ENCODE data around the gene LSG1.

The LSG1 gene

DNA sequence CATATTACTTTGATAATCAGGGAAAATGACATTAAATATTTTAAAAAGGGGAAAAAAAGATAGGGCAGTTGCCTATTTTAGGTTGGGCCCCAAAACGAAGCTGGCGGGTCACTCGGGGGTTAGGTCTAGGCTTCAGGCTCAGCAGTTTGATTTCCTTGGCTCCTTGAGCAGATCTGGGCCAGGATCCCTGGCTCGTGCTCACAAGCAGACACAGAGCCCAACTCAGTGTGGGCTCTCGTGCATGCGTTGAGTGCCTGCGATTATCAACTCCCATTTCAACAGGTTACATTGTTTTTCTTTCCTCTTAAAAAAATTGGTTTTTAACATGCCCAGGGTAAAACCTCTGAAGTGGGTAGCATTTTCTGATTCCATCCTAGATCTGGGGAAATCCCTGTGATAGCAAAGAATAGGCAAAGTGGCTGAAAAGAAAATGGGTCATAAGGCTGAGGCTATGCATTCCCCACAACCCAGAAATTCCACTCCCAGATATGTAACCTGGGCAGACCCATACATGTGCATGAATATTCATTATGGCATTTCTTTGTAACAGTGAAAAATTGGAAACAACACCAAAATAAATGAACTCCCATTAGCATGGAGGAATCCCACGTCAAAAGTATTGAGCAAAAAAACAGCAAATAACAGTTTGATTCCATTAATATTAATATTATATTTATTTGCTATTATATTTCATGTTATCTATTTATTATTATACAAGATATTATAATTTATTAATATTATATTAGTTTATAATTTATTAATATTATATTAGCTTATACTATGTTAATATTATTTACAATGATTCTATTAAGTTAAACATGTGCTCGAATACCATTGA is 41.5 kb upstream of the LSG1 start:
- H3K36me3 ChIP-seq (ENCODE audit: insufficient read depth, low read length) = no peaks in the 10 kb centered on the region
- H3K79me2 ChIP-seq (ENCODE audit: insufficient read depth, low read length) = no peaks in the 10 kb centered on the region
- no peak overlapping the region for H2AFZ ChIP-seq (ENCODE audit: low read length)
- TF ChIP-seq EZH2phosphoT487 (IDR thresholded peaks at IDR 0.05; ENCODE audit: borderline replicate concordance) = no peak
- TF ChIP-seq, protein P1, sequence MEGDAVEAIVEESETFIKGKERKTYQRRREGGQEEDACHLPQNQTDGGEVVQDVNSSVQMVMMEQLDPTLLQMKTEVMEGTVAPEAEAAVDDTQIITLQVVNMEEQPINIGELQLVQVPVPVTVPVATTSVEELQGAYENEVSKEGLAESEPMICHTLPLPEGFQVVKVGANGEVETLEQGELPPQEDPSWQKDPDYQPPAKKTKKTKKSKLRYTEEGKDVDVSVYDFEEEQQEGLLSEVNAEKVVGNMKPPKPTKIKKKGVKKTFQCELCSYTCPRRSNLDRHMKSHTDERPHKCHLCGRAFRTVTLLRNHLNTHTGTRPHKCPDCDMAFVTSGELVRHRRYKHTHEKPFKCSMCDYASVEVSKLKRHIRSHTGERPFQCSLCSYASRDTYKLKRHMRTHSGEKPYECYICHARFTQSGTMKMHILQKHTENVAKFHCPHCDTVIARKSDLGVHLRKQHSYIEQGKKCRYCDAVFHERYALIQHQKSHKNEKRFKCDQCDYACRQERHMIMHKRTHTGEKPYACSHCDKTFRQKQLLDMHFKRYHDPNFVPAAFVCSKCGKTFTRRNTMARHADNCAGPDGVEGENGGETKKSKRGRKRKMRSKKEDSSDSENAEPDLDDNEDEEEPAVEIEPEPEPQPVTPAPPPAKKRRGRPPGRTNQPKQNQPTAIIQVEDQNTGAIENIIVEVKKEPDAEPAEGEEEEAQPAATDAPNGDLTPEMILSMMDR (conservative IDR thresholded peaks at IDR 0.05; ENCODE audit: low read length) = no peak
- H3K9me3 ChIP-seq (ENCODE audit: insufficient read depth, low read depth, low read length) = no peaks in the 10 kb centered on the region
- H3K4me2 ChIP-seq (ENCODE audit: low read depth, low read length, poor library complexity, severe bottlenecking) = no peak overlapping the region
- no peaks in the 10 kb centered on the region for H3F3A ChIP-seq (ENCODE audit: low read depth)
- H3K9me2 ChIP-seq (replicated peaks; ENCODE audit: low read depth, low read length) = no peaks in the 10 kb centered on the region
- no peak overlapping the region for H3K9ac ChIP-seq (ENCODE audit: low read depth, low read length, poor library complexity, severe bottlenecking)
- no peak overlapping the region for H3K4me3 ChIP-seq (ENCODE audit: low read length, poor library complexity, severe bottlenecking)
- no peaks in the 10 kb centered on the region for H3K27me3 ChIP-seq (ENCODE audit: insufficient read depth, low read length, poor library complexity, severe bottlenecking)
- no peaks in the 10 kb centered on the region for H4K20me1 ChIP-seq (ENCODE audit: insufficient read depth, low read length, poor library complexity, severe bottlenecking)
- no peaks in the 10 kb centered on the region for H3K4me1 ChIP-seq (ENCODE audit: insufficient read depth, low read length, poor library complexity, severe bottlenecking)

DNA sequence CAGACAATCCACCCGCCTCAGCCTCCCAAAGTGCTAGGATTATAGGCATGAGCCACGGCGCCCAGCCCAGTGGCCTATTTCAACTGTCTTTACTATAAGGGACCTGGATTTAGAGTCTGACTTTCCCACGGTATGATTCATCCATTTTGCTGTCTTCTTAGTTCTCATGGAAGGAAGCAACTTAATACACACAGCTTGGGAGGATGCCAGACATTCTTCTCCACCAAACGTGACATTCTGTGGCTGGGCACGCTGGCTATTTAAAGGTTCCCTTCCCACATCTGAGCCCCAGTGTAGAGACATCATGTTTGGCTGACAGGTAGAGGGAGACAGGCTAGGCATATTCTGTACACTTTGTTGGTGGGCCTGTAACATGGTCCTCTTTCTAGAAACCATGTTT is 39.9 kb upstream of the LSG1 start:
- no peak for TF ChIP-seq EZH2phosphoT487 (IDR thresholded peaks at IDR 0.05; ENCODE audit: borderline replicate concordance)
- TF ChIP-seq, protein P1 (conservative IDR thresholded peaks at IDR 0.05; ENCODE audit: low read length) = no peak
- no peak overlapping the region for H3K4me2 ChIP-seq (ENCODE audit: low read depth, low read length, poor library complexity, severe bottlenecking)

DNA sequence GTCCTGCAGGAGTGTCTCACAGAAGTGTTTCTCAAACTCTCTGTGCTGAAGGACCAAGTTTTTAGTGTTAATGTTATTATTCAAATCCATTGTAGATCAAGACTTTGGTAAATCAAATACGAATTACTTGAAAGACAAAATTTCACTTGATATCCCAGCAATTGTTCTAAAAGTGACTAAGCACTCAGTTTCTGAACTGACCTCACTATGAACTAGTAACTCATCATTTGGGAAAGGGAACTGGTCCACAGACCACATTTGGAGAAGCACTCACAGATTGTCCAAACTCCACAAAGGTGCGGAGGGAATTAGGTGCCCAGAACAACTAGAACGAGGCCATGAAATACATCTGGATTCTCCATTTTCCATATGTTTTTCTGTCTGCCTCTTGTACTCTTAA is 39.3 kb upstream of the LSG1 start:
- no peaks in the 10 kb centered on the region for H3K9me2 ChIP-seq (replicated peaks; ENCODE audit: low read depth, low read length)
- H3K4me3 ChIP-seq (ENCODE audit: low read length, poor library complexity, severe bottlenecking) = no peak overlapping the region
- no peaks in the 10 kb centered on the region for H3K27me3 ChIP-seq (ENCODE audit: insufficient read depth, low read length, poor library complexity, severe bottlenecking)
- H3F3A ChIP-seq (ENCODE audit: low read depth) = no peaks in the 10 kb centered on the region
- H4K20me1 ChIP-seq (ENCODE audit: insufficient read depth, low read length, poor library complexity, severe bottlenecking) = no peaks in the 10 kb centered on the region
- no peak overlapping the region for H3K9ac ChIP-seq (ENCODE audit: low read depth, low read length, poor library complexity, severe bottlenecking)
- H3K4me2 ChIP-seq (ENCODE audit: low read depth, low read length, poor library complexity, severe bottlenecking) = no peak overlapping the region
- H3K36me3 ChIP-seq (ENCODE audit: insufficient read depth, low read length) = no peaks in the 10 kb centered on the region
- no peaks in the 10 kb centered on the region for H3K4me1 ChIP-seq (ENCODE audit: insufficient read depth, low read length, poor library complexity, severe bottlenecking)
- no peaks in the 10 kb centered on the region for H3K79me2 ChIP-seq (ENCODE audit: insufficient read depth, low read length)
- H2AFZ ChIP-seq (ENCODE audit: low read length) = no peak overlapping the region
- TF ChIP-seq, protein P1 (conservative IDR thresholded peaks at IDR 0.05; ENCODE audit: low read length) = no peak
- TF ChIP-seq EZH2phosphoT487 (IDR thresholded peaks at IDR 0.05; ENCODE audit: borderline replicate concordance) = no peak
- no peaks in the 10 kb centered on the region for H3K9me3 ChIP-seq (ENCODE audit: insufficient read depth, low read depth, low read length)

More for the DNA sequence above, 39.9 kb upstream of the LSG1 start:
- H3K9me3 ChIP-seq (ENCODE audit: insufficient read depth, low read depth, low read length) = no peaks in the 10 kb centered on the region
- no peak overlapping the region for H3K4me3 ChIP-seq (ENCODE audit: low read length, poor library complexity, severe bottlenecking)
- no peaks in the 10 kb centered on the region for H3F3A ChIP-seq (ENCODE audit: low read depth)
- no peak overlapping the region for H3K9ac ChIP-seq (ENCODE audit: low read depth, low read length, poor library complexity, severe bottlenecking)
- no peaks in the 10 kb centered on the region for H3K4me1 ChIP-seq (ENCODE audit: insufficient read depth, low read length, poor library complexity, severe bottlenecking)
- H3K79me2 ChIP-seq (ENCODE audit: insufficient read depth, low read length) = no peaks in the 10 kb centered on the region
- no peak overlapping the region for H2AFZ ChIP-seq (ENCODE audit: low read length)
- no peaks in the 10 kb centered on the region for H4K20me1 ChIP-seq (ENCODE audit: insufficient read depth, low read length, poor library complexity, severe bottlenecking)
- no peaks in the 10 kb centered on the region for H3K27me3 ChIP-seq (ENCODE audit: insufficient read depth, low read length, poor library complexity, severe bottlenecking)
- no peaks in the 10 kb centered on the region for H3K36me3 ChIP-seq (ENCODE audit: insufficient read depth, low read length)
- no peaks in the 10 kb centered on the region for H3K9me2 ChIP-seq (replicated peaks; ENCODE audit: low read depth, low read length)

Data from Loucy (cell line).